ENCODE results near the gene DLGAP4.
A peak's percentile ranks its signal among the peaks of the same experiment; 100 is the strongest.

DLGAP4 gene

GRCh38 chr20:36462440-36463211, 156.5 kb downstream of the DLGAP4 start:
- H3K27me3 ChIP-seq: no peaks in the 10 kb centered on the region
- no peak for TF ChIP-seq CTCF (IDR thresholded peaks at IDR 0.05)
- H3K9me3 ChIP-seq: no peaks in the 10 kb centered on the region
- no peaks in the 10 kb centered on the region for H3K36me3 ChIP-seq
- peaks cover 5 to 65% (median 51%) of the 10 kb centered on the region in 4 donors for H3K4me1 ChIP-seq
- peak overlapping the region; percentile 99 for H3K27ac ChIP-seq
- intact Hi-C loops (cut with DNase I; ENCODE audit: low total_unique reads): loop anchor here (2.0 kb wide), 1 partner anchor 80 kb away; no protein-coding TSS in a partner anchor
- DNase-seq: peak; percentile 80 to 93
- peak overlapping the region; percentile 92 to 97 for H3K4me3 ChIP-seq

- peaks cover 5 to 73% (median 59%) of the 10 kb centered on the region in 4 donors for H3K4me1 ChIP-seq
Observed at GRCh38 chr20:36463212-36464061, 157.3 kb downstream of the DLGAP4 start.

GRCh38 chr20:36465109-36466080, 159.3 kb downstream of the DLGAP4 start:
- TF ChIP-seq CTCF (IDR thresholded peaks at IDR 0.05): no peak
- peaks cover 5 to 90% (median 71%) of the 10 kb centered on the region in 4 donors for H3K4me1 ChIP-seq
- H3K9me3 ChIP-seq: no peaks in the 10 kb centered on the region
- H3K27ac ChIP-seq: peak overlapping the region; percentile 99
- DNase-seq: peak; percentile 68 to 76
- intact Hi-C loops (cut with DNase I; ENCODE audit: low total_unique reads): no loop called here
- H3K36me3 ChIP-seq: no peaks in the 10 kb centered on the region
- H3K27me3 ChIP-seq: no peaks in the 10 kb centered on the region
- H3K4me3 ChIP-seq: peak overlapping the region in 1 of 2 donors; percentile 30

More at GRCh38 chr20:36463212-36464061, 157.3 kb downstream of the DLGAP4 start:
- Histone ChIP-seq H3K36me3 (no peaks in the 10 kb centered on the region), H3K9me3 (no peaks in the 10 kb centered on the region), H3K27ac (peak overlapping the region; percentile 99), H3K27me3 (no peaks in the 10 kb centered on the region), H3K4me3 (peak overlapping the region; percentile 92 to 97)
- TF ChIP-seq CTCF (IDR thresholded peaks at IDR 0.05): no peak
- DNase-seq: no peak
- intact Hi-C loops (cut with DNase I; ENCODE audit: low total_unique reads): loop anchor here (2.0 kb wide), 1 partner anchor 79 kb away; no protein-coding TSS in a partner anchor

- Histone ChIP-seq H3K27me3 (no peaks in the 10 kb centered on the region), H3K4me3 (peak overlapping the region in 1 of 2 donors; percentile 30), H3K9me3 (no peaks in the 10 kb centered on the region), H3K36me3 (no peaks in the 10 kb centered on the region), H3K4me1 (peaks cover 5 to 90% (median 72%) of the 10 kb centered on the region in 4 donors), H3K27ac (peak overlapping the region; percentile 99)
- intact Hi-C loops (cut with DNase I; ENCODE audit: low total_unique reads): no loop called here
- TF ChIP-seq CTCF (IDR thresholded peaks at IDR 0.05): no peak
- no peak for DNase-seq
Observed at GRCh38 chr20:36466089-36466488, 159.9 kb downstream of the DLGAP4 start.

All from tibial artery (tissue), 4 donors.